A673 (cell line): ENCODE results near the gene TENM4.

Experiments
- CTCF ChIP-seq: fragments of 300-800, 200-600 bp; sonication (generic); conservative IDR thresholded peaks from 2 replicates; pipeline ENCODE4 v1.5.1; 2017; ENCODE audit warnings: low read depth, mild to moderate bottlenecking, antibody characterized with exemption, low read length, moderate library complexity, mixed read lengths
- EZH2 ChIP-seq: fragments of 200-600 bp; sonication (generic); IDR thresholded peaks from 2 replicates; pipeline ENCODE4 v1.6.1; 2017; ENCODE audit warnings: borderline replicate concordance, low read depth, mild to moderate bottlenecking, mixed read lengths, antibody characterized with exemption, low read length; ENCODE audit not compliant: poor library complexity, severe bottlenecking

- TF ChIP-seq CTCF (no peak), EZH2 (no peak)
These were observed 174.4 kb downstream of the TENM4 start for GRCh38 chr11:79266396-79266795.
